ENCODE measurements around the gene SLMAP. TPM values are rescaled to one million over a fixed set of nuclear protein-coding genes. Genes with fewer than 3 reads are reported as not detected.

Gene SLMAP
- total and polyA plus RNA-seq, 2 of the 13 experiments (the other 11 are each of a cell fraction or from before 2014, with no cell fraction given) = 24.0 to 48.3 TPM

GRCh38 chr3:57948781-57949242 is 192.7 kb downstream of the SLMAP start (continued):
- peak; percentile 86; the same call in 1 of the 2 replicates for TF ChIP-seq ZBTB34 (CRISPR knock-in tag; IDR thresholded peaks at IDR 0.05)
- TF ChIP-seq, protein P1, sequence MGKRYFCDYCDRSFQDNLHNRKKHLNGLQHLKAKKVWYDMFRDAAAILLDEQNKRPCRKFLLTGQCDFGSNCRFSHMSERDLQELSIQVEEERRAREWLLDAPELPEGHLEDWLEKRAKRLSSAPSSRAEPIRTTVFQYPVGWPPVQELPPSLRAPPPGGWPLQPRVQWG (CRISPR knock-in tag; IDR thresholded peaks at IDR 0.05; ENCODE audit: borderline replicate concordance, low read depth) = no peak
- TF ChIP-seq FOXM1 (CRISPR knock-in tag; IDR thresholded peaks at IDR 0.05) = peak; percentile 77; the same call in 1 of the 2 replicates
- TF ChIP-seq, protein P2, sequence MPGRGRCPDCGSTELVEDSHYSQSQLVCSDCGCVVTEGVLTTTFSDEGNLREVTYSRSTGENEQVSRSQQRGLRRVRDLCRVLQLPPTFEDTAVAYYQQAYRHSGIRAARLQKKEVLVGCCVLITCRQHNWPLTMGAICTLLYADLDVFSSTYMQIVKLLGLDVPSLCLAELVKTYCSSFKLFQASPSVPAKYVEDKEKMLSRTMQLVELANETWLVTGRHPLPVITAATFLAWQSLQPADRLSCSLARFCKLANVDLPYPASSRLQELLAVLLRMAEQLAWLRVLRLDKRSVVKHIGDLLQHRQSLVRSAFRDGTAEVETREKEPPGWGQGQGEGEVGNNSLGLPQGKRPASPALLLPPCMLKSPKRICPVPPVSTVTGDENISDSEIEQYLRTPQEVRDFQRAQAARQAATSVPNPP (CRISPR knock-in tag; IDR thresholded peaks at IDR 0.05) = 0 out of 2 replicates have a peak, but pooled peaks have one; percentile 30
- TF ChIP-seq ZFX (CRISPR knock-in tag; IDR thresholded peaks at IDR 0.05; ENCODE audit: low read depth) = peak; percentile 56; the same call in 1 of the 2 replicates
- no peak for TF ChIP-seq NFE2 (CRISPR knock-in tag; IDR thresholded peaks at IDR 0.05)
- TF ChIP-seq TP53 (CRISPR knock-in tag; conservative IDR thresholded peaks at IDR 0.05) = 0 out of 2 replicates have a peak, but pooled peaks have one; percentile 33
- 0 out of 2 replicates have a peak, but pooled peaks have one; percentile 2 for TF ChIP-seq KDM3A (CRISPR knock-in tag; IDR thresholded peaks at IDR 0.05; ENCODE audit: low read depth)
- TF ChIP-seq HMG20A (CRISPR knock-in tag; IDR thresholded peaks at IDR 0.05; ENCODE audit: borderline replicate concordance) = peak; percentile 54; the same call in 1 of the 2 replicates
- TF ChIP-seq, protein P3, sequence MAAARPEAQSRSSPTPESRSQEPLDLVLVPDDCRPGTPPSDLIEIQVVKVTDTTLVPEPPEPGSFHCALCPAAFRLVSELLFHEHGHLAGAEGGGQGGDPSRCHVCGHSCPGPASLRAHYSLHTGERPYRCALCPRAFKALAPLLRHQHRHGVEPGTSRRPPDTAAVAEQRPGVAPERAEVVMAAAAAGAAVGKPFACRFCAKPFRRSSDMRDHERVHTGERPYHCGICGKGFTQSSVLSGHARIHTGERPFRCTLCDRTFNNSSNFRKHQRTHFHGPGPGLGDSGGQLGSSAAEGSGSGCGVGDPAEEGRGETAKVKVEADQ (CRISPR knock-in tag; IDR thresholded peaks at IDR 0.05; ENCODE audit: borderline replicate concordance) = no peak
- TF ChIP-seq SOX13 (IDR thresholded peaks at IDR 0.05) = peak; percentile 47; the same call in 1 of the 2 replicates
- TF ChIP-seq SOX13 (CRISPR knock-in tag; conservative IDR thresholded peaks at IDR 0.05 in 1 of 2, IDR thresholded peaks at IDR 0.05 in 1 of 2) = peak in 1 of 2 experiments; percentile 92; a peak in 2 of 4 replicates
- 0 out of 2 replicates have a peak, but pooled peaks have one; percentile 15 for TF ChIP-seq IKZF5 (CRISPR knock-in tag; IDR thresholded peaks at IDR 0.05)
- no peak for TF ChIP-seq MBD4 (IDR thresholded peaks at IDR 0.05; ENCODE audit: borderline replicate concordance, low read length)
- peak in 1 of 2 experiments; percentile 72; a peak in 1 of 4 replicates for TF ChIP-seq EP300 (IDR thresholded peaks at IDR 0.05; ENCODE audit: low read depth in 2 of 2, low read length in 2 of 2)
- TF ChIP-seq EP300 (CRISPR knock-in tag; IDR thresholded peaks at IDR 0.05; ENCODE audit: borderline replicate concordance) = peak; percentile 60; the same call in 1 of the 2 replicates
- TF ChIP-seq SMYD3 (CRISPR knock-in tag; IDR thresholded peaks at IDR 0.05) = peak; percentile 61; the same call in 1 of the 2 replicates
- peak; percentile 88 for TF ChIP-seq PPARG (CRISPR knock-in tag; conservative IDR thresholded peaks at IDR 0.05)
- peak; percentile 65 for TF ChIP-seq NCOA2 (CRISPR knock-in tag; IDR thresholded peaks at IDR 0.05)
- TF ChIP-seq BORCS8-MEF2B (CRISPR knock-in tag; IDR thresholded peaks at IDR 0.05) = peak; percentile 55; the same call in 1 of the 2 replicates
- peak; percentile 45 to 70; a peak in 3 of 4 replicates for TF ChIP-seq POLR2A (IDR thresholded peaks at IDR 0.05; ENCODE audit: insufficient read depth in 1 of 2, low read depth in 2 of 2, low read length in 2 of 2)
- TF ChIP-seq SP5 (CRISPR knock-in tag; IDR thresholded peaks at IDR 0.05; ENCODE audit: borderline replicate concordance, low read depth) = peak; percentile 69; the same call in 1 of the 2 replicates
- peak; percentile 78; the same call in 1 of the 2 replicates for TF ChIP-seq BCL6 (CRISPR knock-in tag; IDR thresholded peaks at IDR 0.05)
- TF ChIP-seq ASH2L (IDR thresholded peaks at IDR 0.05; ENCODE audit: insufficient read length, low read depth, low read length) = peak; percentile 64
